ENCODE results near the gene MELTF.

DNA sequence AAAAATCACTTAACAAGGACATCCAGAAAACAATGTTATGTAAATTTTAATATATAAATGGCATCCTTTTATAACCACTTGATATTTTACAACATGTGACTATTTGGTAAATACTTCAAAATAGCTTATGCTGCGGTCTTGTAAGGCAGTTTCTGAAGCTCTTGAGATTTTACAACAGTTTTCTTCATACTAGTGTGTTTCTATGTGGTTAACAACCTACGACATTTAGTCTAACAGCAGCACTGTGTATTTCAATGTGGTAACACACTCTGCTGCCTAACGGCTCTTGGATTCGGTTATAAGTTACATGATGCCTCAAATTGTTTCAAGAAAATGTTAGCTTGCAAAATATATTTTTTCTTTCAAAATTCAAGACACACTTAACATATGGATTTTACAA lies 12.9 kb upstream of the MELTF start:
- TF ChIP-seq, protein P1, sequence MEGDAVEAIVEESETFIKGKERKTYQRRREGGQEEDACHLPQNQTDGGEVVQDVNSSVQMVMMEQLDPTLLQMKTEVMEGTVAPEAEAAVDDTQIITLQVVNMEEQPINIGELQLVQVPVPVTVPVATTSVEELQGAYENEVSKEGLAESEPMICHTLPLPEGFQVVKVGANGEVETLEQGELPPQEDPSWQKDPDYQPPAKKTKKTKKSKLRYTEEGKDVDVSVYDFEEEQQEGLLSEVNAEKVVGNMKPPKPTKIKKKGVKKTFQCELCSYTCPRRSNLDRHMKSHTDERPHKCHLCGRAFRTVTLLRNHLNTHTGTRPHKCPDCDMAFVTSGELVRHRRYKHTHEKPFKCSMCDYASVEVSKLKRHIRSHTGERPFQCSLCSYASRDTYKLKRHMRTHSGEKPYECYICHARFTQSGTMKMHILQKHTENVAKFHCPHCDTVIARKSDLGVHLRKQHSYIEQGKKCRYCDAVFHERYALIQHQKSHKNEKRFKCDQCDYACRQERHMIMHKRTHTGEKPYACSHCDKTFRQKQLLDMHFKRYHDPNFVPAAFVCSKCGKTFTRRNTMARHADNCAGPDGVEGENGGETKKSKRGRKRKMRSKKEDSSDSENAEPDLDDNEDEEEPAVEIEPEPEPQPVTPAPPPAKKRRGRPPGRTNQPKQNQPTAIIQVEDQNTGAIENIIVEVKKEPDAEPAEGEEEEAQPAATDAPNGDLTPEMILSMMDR (IDR thresholded peaks at IDR 0.05) = no peak
- TF ChIP-seq SP1 (CRISPR knock-in tag; conservative IDR thresholded peaks at IDR 0.05) (no peak), JUN (CRISPR knock-in tag; IDR thresholded peaks at IDR 0.05) (no peak), ESRRA (CRISPR knock-in tag; IDR thresholded peaks at IDR 0.05; ENCODE audit: borderline replicate concordance) (no peak), ZNF317 (CRISPR knock-in tag; IDR thresholded peaks at IDR 0.05; ENCODE audit: borderline replicate concordance, low read depth) (no peak), ZNF138 (CRISPR knock-in tag; conservative IDR thresholded peaks at IDR 0.05) (no peak)
- TF ChIP-seq, protein P2, sequence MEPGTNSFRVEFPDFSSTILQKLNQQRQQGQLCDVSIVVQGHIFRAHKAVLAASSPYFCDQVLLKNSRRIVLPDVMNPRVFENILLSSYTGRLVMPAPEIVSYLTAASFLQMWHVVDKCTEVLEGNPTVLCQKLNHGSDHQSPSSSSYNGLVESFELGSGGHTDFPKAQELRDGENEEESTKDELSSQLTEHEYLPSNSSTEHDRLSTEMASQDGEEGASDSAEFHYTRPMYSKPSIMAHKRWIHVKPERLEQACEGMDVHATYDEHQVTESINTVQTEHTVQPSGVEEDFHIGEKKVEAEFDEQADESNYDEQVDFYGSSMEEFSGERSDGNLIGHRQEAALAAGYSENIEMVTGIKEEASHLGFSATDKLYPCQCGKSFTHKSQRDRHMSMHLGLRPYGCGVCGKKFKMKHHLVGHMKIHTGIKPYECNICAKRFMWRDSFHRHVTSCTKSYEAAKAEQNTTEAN (CRISPR knock-in tag; IDR thresholded peaks at IDR 0.05) = no peak
- TF ChIP-seq, protein P3, sequence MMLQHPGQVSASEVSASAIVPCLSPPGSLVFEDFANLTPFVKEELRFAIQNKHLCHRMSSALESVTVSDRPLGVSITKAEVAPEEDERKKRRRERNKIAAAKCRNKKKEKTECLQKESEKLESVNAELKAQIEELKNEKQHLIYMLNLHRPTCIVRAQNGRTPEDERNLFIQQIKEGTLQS (CRISPR knock-in tag; conservative IDR thresholded peaks at IDR 0.05) = no peak
- TF ChIP-seq, protein P4, sequence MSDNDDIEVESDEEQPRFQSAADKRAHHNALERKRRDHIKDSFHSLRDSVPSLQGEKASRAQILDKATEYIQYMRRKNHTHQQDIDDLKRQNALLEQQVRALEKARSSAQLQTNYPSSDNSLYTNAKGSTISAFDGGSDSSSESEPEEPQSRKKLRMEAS (CRISPR knock-in tag; IDR thresholded peaks at IDR 0.05) = no peak
- TF ChIP-seq, protein P5, sequence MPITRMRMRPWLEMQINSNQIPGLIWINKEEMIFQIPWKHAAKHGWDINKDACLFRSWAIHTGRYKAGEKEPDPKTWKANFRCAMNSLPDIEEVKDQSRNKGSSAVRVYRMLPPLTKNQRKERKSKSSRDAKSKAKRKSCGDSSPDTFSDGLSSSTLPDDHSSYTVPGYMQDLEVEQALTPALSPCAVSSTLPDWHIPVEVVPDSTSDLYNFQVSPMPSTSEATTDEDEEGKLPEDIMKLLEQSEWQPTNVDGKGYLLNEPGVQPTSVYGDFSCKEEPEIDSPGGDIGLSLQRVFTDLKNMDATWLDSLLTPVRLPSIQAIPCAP (CRISPR knock-in tag; IDR thresholded peaks at IDR 0.05) = no peak
